NCI-H69 (cell line): Measurements from ENCODE around the gene SOS1.

Experiments used
- DNase-seq: peaks from one replicate; lab custom pipeline; 2025; lab: John Stamatoyannopoulos, UW

The SOS1 gene

GRCh38 chr2:38971377-38971776, 149.5 kb downstream of the SOS1 start:
- no peak for DNase-seq

- DNase-seq = no peak
Measured at GRCh38 chr2:38968021-38968420, 152.8 kb downstream of the SOS1 start.

GRCh38 chr2:38966678-38967077, 154.2 kb downstream of the SOS1 start:
- no peak for DNase-seq

- DNase-seq = no peak
Measured at GRCh38 chr2:38966006-38966405, 154.8 kb downstream of the SOS1 start.

- no peak for DNase-seq
Measured at GRCh38 chr2:38960609-38961320, 160.1 kb downstream of the SOS1 start.

- DNase-seq = no peak
Measured at GRCh38 chr2:38959938-38960608, 160.8 kb downstream of the SOS1 start.

- no peak for DNase-seq
Measured at GRCh38 chr2:38959466-38959865, 161.4 kb downstream of the SOS1 start.

GRCh38 chr2:38957972-38958371, 162.9 kb downstream of the SOS1 start:
- DNase-seq = no peak

- DNase-seq = no peak
Measured at GRCh38 chr2:38951766-38952165, 169.1 kb downstream of the SOS1 start.

- DNase-seq = no peak
Measured at GRCh38 chr2:38948995-38949394, 171.9 kb downstream of the SOS1 start.

GRCh38 chr2:38948387-38948882, 172.4 kb downstream of the SOS1 start:
- DNase-seq = no peak

- DNase-seq = peak; percentile 79
Measured at GRCh38 chr2:38947241-38948239, 173.3 kb downstream of the SOS1 start.

- no peak for DNase-seq
Measured at GRCh38 chr2:38945911-38946310, 174.9 kb downstream of the SOS1 start.

GRCh38 chr2:38945372-38945771, 175.5 kb downstream of the SOS1 start:
- DNase-seq = no peak

GRCh38 chr2:38943784-38944183, 177.1 kb downstream of the SOS1 start:
- DNase-seq = no peak

- no peak for DNase-seq
Measured at GRCh38 chr2:38940746-38941145, 180.1 kb downstream of the SOS1 start.

GRCh38 chr2:38937548-38937947, 183.3 kb downstream of the SOS1 start:
- DNase-seq = no peak

- DNase-seq = peak; percentile 12
Measured at GRCh38 chr2:38936516-38936915, 184.3 kb downstream of the SOS1 start.

GRCh38 chr2:38935568-38936172, 185.2 kb downstream of the SOS1 start:
- DNase-seq = no peak

GRCh38 chr2:38934742-38935141, 186.1 kb downstream of the SOS1 start:
- no peak for DNase-seq

GRCh38 chr2:38933653-38934052, 187.2 kb downstream of the SOS1 start:
- DNase-seq = peak; percentile 58

GRCh38 chr2:38932586-38932985, 188.3 kb downstream of the SOS1 start:
- no peak for DNase-seq
